Measurements from ENCODE around the gene AP1G2.
A peak's percentile ranks its signal among the peaks of the same experiment; 100 is the strongest.
"Not testable (repeated sequence)": the region's sequence is repeated elsewhere in the genome, so short reads cannot be mapped to it uniquely, and the experiment has no call there.

AP1G2 gene

GRCh38 chr14:23567186-23568020 lies at the start of gene AP1G2:
Gene AP1G2, minus strand, starts transcription at chr14:23567791. Its CDS starts 477 bp downstream, at chr14:23567314.
- peak; percentile 65 for DNase-seq

- no peak for DNase-seq
Observed at GRCh38 chr14:23615856-23616255, 48.3 kb upstream of the AP1G2 start.

GRCh38 chr14:23614395-23614828 lies 46.8 kb upstream of the AP1G2 start:
- no peak for DNase-seq

GRCh38 chr14:23613242-23614070 lies 45.9 kb upstream of the AP1G2 start:
- DNase-seq = no peak

GRCh38 chr14:23612802-23613201 lies 45.2 kb upstream of the AP1G2 start:
- no peak for DNase-seq

GRCh38 chr14:23612354-23612732 lies 44.8 kb upstream of the AP1G2 start:
- no peak for DNase-seq

- DNase-seq = no peak
Observed at GRCh38 chr14:23610815-23611289, 43.3 kb upstream of the AP1G2 start.

GRCh38 chr14:23610090-23610814 lies 42.7 kb upstream of the AP1G2 start:
- no peak for DNase-seq

- DNase-seq = not testable (repeated sequence)
Observed at GRCh38 chr14:23609411-23610089, 42.0 kb upstream of the AP1G2 start.

- DNase-seq = no peak
Observed at GRCh38 chr14:23609001-23609400, 41.4 kb upstream of the AP1G2 start.

GRCh38 chr14:23608454-23608853 lies 40.9 kb upstream of the AP1G2 start:
- DNase-seq = no peak

GRCh38 chr14:23605931-23606585 lies 38.5 kb upstream of the AP1G2 start:
- DNase-seq = no peak

GRCh38 chr14:23604675-23605170 lies 37.1 kb upstream of the AP1G2 start:
- no peak for DNase-seq

- no peak for DNase-seq
Observed at GRCh38 chr14:23604148-23604547, 36.6 kb upstream of the AP1G2 start.

GRCh38 chr14:23603103-23603502 lies 35.5 kb upstream of the AP1G2 start:
- no peak for DNase-seq

- no peak for DNase-seq
Observed at GRCh38 chr14:23602181-23603095, 34.8 kb upstream of the AP1G2 start.

- DNase-seq = no peak
Observed at GRCh38 chr14:23601845-23602180, 34.2 kb upstream of the AP1G2 start.

GRCh38 chr14:23601424-23601823 lies 33.8 kb upstream of the AP1G2 start:
- DNase-seq = no peak

- DNase-seq = no peak
Observed at GRCh38 chr14:23600806-23601205, 33.2 kb upstream of the AP1G2 start.

GRCh38 chr14:23600322-23600707 lies 32.7 kb upstream of the AP1G2 start:
- DNase-seq = no peak

GRCh38 chr14:23594191-23594590 lies 26.6 kb upstream of the AP1G2 start:
- not testable (repeated sequence) for DNase-seq

Measured in NCI-H1694 treated with DMSO at 0.1 percent for 48 hours (cell line).